CD4-positive, alpha-beta T cell treated with Interleukin-1 beta for 1 hour (primary cell): Measurements from ENCODE around the gene ECSCR.
"Not testable (repeated sequence)": the region's sequence is repeated elsewhere in the genome, so short reads cannot be mapped to it uniquely, and the experiment has no call there.

Experiments used
- DNase-seq, 2 donors: peaks; one replicate each; pipeline ENCODE4 v3.0.0-alpha.2; 2020 to 2022

ECSCR gene

GRCh38 chr5:139443831-139444453, 18.6 kb downstream of the ECSCR start:
- DNase-seq = no peak

- DNase-seq = not testable (repeated sequence)
Measured at GRCh38 chr5:139440416-139440815, 22.1 kb downstream of the ECSCR start.

GRCh38 chr5:139439013-139439903, 23.3 kb downstream of the ECSCR start, which contains the start of gene DNAJC18:
DNAJC18 (minus strand) TSS chr5:139439525; CDS start chr5:139439445, 80 bp downstream.
- peak; percentile 90 to 92 for DNase-seq

GRCh38 chr5:139438707-139439012, 23.9 kb downstream of the ECSCR start:
- no peak for DNase-seq

- no peak for DNase-seq
Measured at GRCh38 chr5:139435676-139436075, 26.9 kb downstream of the ECSCR start.

- DNase-seq = no peak
Measured at GRCh38 chr5:139431706-139432105, 30.8 kb downstream of the ECSCR start.

- no peak for DNase-seq
Measured at GRCh38 chr5:139430015-139430414, 32.5 kb downstream of the ECSCR start.

GRCh38 chr5:139426203-139426885, 36.2 kb downstream of the ECSCR start:
- no peak for DNase-seq

GRCh38 chr5:139425497-139425896, 37.0 kb downstream of the ECSCR start:
- no peak for DNase-seq

GRCh38 chr5:139422307-139422893, 40.1 kb downstream of the ECSCR start:
- peak; percentile 65 to 86 for DNase-seq

- DNase-seq = no peak
Measured at GRCh38 chr5:139419226-139420192, 43.0 kb downstream of the ECSCR start.

- no peak for DNase-seq
Measured at GRCh38 chr5:139418793-139419192, 43.8 kb downstream of the ECSCR start.

GRCh38 chr5:139417214-139417613, 45.3 kb downstream of the ECSCR start:
- no peak for DNase-seq

GRCh38 chr5:139416651-139417050, 45.9 kb downstream of the ECSCR start:
- no peak for DNase-seq

- DNase-seq = no peak
Measured at GRCh38 chr5:139415869-139416268, 46.7 kb downstream of the ECSCR start.

- no peak for DNase-seq
Measured at GRCh38 chr5:139415221-139415861, 47.2 kb downstream of the ECSCR start.

GRCh38 chr5:139414581-139415130, 47.9 kb downstream of the ECSCR start:
- no peak for DNase-seq

GRCh38 chr5:139413963-139414362, 48.6 kb downstream of the ECSCR start:
- no peak for DNase-seq

GRCh38 chr5:139413153-139413552, 49.4 kb downstream of the ECSCR start:
- DNase-seq = no peak

GRCh38 chr5:139410993-139411828, 51.3 kb downstream of the ECSCR start:
- no peak for DNase-seq
